Posterior vena cava (tissue), 2 donors: Measurements from ENCODE around the gene PRDM16. TPM values are rescaled to one million over a fixed set of nuclear protein-coding genes. Genes with fewer than 3 reads are reported as not detected.

Experiments
- DNase-seq: peaks from one replicate; pipeline ENCODE4 v3.0.0-alpha.2; 2020; ENCODE audit warnings: low spot score
- intact Hi-C, 2 donors: fragments of 100-400 bp; cut with DNase I; formaldehyde crosslinking; loops; one replicate each; pipeline versions ENCODE4 v1.14.1 to v1.14.2; 2022 to 2023
- total RNA-seq, 2 donors: library from RNA; stranded (reverse); fragmentation: NEBNext Ultra II Directional; extraction: Animal tissue kit (Norgen Biotek cat#: 25700); gene quantifications; one replicate each; pipeline ENCODE4 v1.2.1, GENCODE V29; 2021
- donor health status: DM: yes; HTN: yes; CAD: no.
- donor health status: DM: yes; HTN: yes; CAD: no.

Gene PRDM16
- total RNA-seq, 2 donors from 2014 or later, result 15.8 to 21.1 TPM

- intact Hi-C loops, result no loop called here
Measured at GRCh38 chr1:3091334-3091733, 22.3 kb downstream of the PRDM16 start.

DNA sequence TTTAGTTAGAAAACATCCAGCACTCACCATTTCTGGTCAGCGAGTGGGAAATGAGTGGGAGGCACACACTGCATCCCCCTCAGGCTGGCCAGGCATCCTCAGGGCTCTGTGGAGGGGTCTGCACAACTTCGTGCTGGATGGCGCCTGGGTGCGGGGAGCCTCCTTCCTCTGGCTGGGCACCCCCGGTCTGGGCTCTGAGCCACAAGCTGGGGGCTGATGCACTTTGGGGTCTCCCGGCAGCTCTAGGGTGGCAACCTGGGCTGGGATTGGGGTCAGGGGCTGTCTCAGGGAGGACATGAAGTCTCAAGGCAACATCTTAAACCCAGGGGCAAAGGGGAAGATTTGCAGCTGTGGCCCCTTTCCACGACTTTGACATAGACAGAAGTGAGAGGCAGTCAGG is 23.5 kb downstream of the PRDM16 start:
- intact Hi-C loops, result no loop called here
- DNase-seq, result no peak

More at GRCh38 chr1:3091334-3091733, 22.3 kb downstream of the PRDM16 start:
- DNase-seq, result no peak

- intact Hi-C loops, result no loop called here
- DNase-seq, result no peak
Measured at GRCh38 chr1:3093898-3094626, 25.1 kb downstream of the PRDM16 start.

GRCh38 chr1:3094863-3095780 is 26.1 kb downstream of the PRDM16 start:
- intact Hi-C loops, result loop anchor here in 1 of 2 donors (1.0 kb wide), 1 partner anchor 37 kb away; no protein-coding TSS in a partner anchor
- DNase-seq, result no peak

DNA sequence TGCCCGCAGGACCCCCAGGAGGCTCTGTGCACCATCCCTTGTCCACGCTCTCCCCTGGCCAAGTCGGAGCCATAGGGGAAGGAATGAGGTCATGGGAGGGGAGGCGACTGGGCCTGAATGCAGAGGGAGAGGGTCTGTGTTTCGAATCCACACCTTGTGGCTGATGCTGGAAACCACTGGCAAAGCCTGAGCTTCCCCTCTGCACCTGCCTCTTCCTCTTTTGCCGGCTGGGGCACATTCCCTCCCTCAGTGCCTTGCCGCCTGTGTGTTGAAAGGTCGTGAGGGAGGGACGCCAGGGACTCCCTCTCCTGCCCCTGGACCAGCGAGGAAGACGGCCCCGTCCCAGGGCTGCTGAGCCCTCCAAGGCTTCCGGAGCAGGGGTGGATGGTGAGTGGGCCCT is 27.3 kb downstream of the PRDM16 start:
- intact Hi-C loops, result loop anchor here in 1 of 2 donors (1.0 kb wide), 1 partner anchor 42 kb away; no protein-coding TSS in a partner anchor
- DNase-seq, result no peak

- intact Hi-C loops, result no loop called here
- DNase-seq, result no peak
Measured at GRCh38 chr1:3097231-3097630, 28.2 kb downstream of the PRDM16 start.

GRCh38 chr1:3097861-3098260 is 28.9 kb downstream of the PRDM16 start:
- DNase-seq, result no peak
- intact Hi-C loops, result no loop called here

GRCh38 chr1:3099861-3100260 is 30.9 kb downstream of the PRDM16 start:
- intact Hi-C loops, result no loop called here
- no peak for DNase-seq

- intact Hi-C loops, result no loop called here
Measured at GRCh38 chr1:3101124-3101939, 32.3 kb downstream of the PRDM16 start.

DNA sequence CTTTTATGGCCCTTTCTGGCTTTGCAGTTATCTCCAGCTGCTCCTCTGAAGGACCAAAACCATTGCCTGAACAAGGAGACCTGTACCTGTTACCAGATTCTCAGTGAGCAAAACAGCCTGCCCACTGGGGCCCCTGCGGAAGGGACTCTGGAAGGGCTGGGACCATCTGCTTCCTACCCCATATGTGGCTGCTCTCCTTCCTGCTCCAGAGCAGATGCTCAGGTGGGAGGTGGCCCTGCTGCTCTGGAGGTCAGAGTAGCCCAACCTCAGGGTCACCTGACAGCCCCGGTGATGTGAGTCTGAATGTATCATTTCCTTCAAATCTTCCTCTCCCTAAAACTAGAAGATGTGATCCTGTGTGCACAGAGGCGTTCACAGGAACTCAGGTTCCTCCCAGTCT is 33.6 kb downstream of the PRDM16 start:
- DNase-seq, result no peak
- intact Hi-C loops, result no loop called here

More at GRCh38 chr1:3101124-3101939, 32.3 kb downstream of the PRDM16 start:
- DNase-seq, result no peak

DNA sequence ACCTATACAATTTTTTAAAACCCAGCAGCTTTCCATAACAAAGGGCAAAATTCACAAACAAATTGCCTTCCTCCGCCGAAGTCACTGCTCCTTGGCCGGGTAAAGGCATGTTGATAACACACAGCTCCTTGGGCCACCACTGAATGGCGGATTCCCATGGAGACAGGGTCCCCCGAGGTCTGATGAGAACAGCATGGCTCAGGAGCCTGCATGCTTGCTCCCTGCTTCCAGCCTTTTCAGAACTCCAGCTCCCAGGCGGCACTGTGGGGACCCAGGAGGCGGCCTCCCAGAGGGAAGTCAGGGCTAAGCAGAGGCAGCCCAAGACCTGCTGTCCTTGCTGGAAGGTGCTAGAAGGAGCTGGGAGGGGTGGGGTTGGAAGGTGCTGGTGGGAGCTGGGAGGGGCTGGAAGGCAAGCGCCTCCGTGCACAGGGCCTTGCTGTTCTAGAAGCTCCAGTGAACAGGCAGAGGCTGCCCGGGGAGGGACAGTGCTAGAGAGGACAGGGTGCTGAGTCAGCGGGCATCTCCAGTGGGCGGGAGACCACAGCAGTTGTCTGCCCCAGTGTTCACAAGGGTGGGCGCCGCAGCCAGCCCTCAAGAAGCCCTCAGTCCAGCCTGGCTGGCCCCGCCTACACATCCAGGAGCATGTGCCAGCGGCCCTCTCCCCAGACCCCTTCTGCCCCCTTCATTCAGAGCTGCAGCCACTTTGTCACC is 35.1 kb downstream of the PRDM16 start:
- no peak for DNase-seq
- intact Hi-C loops, result no loop called here

GRCh38 chr1:3105167-3105863 is 36.3 kb downstream of the PRDM16 start:
- no peak for DNase-seq
- intact Hi-C loops, result no loop called here

DNA sequence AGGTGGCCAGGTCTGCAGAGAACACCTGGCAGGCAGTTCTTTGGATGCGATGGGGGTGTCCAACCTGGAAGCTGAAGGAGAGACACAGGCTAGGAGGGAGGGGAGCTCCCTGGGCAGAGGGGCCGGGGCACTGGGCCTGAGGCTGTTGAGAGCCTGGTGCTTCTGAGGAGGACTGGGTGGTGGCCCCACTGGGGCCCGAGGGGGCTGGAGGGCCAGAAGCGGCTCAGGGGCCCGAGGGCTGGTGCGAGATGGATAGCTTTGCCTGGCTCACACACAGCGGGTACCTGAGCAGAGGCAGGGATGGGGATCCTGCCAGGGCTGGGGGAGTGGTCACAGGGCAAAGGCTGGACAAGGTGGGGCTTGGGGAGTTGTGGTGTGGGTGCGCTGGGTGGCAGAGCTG is 37.2 kb downstream of the PRDM16 start:
- intact Hi-C loops, result no loop called here
- no peak for DNase-seq

- intact Hi-C loops, result no loop called here
- DNase-seq, result no peak
Measured at GRCh38 chr1:3107201-3107600, 38.2 kb downstream of the PRDM16 start.

GRCh38 chr1:3109355-3109754 is 40.4 kb downstream of the PRDM16 start:
- intact Hi-C loops, result no loop called here
- no peak for DNase-seq

DNA sequence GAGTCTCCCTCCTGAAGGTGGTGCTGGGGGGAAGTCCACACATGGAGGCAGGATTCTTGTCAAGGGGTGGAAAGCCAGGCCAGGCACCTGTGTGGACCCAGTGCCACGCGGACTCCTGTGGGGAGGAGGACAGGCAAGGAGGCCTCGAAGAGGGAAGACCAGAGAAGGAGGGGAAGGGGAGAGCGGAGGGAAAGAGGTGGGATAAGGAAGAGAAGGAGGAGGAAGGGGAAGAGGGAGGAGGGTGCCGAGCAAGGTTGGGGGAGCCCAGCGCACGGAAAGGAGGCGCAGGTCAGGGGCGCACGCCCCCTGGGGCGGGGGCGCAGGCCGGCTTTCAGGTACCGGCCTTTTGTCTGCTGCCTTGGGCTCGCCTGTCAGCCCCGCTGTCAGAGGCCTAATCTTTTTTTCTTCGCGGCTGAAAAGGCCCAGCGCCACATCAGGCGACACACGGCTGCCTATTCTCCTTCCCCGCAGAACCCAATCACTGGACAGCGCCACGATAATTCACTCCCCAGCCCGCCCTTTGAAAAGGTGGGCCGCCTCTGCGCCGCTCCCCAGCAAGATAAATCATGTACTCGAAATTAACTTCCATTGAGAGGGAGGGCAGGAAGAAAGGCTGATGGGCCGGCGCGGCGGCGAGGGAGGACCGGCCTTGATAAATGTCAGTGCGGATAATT is 42.5 kb downstream of the PRDM16 start:
- intact Hi-C loops, result no loop called here
- no peak for DNase-seq

DNA sequence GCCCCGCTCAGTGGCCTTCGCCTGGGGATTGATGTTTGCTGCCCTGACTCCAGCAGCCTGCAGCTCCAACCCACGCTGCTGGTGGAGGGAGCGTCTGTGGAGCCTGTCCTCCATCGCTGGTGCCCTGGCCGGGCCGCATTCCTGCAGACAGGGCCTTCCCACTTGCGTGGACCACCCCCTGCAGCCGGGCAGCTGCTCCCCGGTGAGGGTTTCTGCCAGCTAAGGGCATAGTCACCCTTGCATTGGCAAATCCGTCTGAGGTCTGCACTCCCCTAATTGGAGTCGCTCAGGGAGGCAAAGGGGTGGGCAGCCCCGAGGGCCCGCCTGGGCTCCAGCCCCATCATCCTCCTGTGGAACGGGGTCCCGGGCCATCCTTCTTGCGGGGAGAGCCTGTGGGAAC is 43.5 kb downstream of the PRDM16 start:
- no peak for DNase-seq
- intact Hi-C loops, result no loop called here
